Activated CD4-positive, CD25-positive, alpha-beta regulatory T cell treated with anti-CD3 and anti-CD28 coated beads, Interleukin-2, amount 50 U/mL, for 24 hours (primary cell): ENCODE data around the gene RAX.
"Not testable (repeated sequence)": the region's sequence is repeated elsewhere in the genome, so short reads cannot be mapped to it uniquely, and the experiment has no call there.

Experiments
- ATAC-seq, 2 donors: fragments of 150-1000 bp; cut with Tn5 transposase; one replicate each; pipeline ENCODE4 v1.10.0; 2021; ENCODE audit warnings: mild to moderate bottlenecking in 1 of 2, moderate library complexity in 1 of 2

Gene RAX

GRCh38 chr18:59272221-59272888 is 899 bp downstream of the RAX start:
- ATAC-seq: no peak

- ATAC-seq: no peak
Observed at GRCh38 chr18:59271606-59272220, 1.5 kb downstream of the RAX start.

GRCh38 chr18:59270689-59271257 is 2.5 kb downstream of the RAX start:
- ATAC-seq: no peak

- no peak for ATAC-seq
Observed at GRCh38 chr18:59269563-59270119, 3.6 kb downstream of the RAX start.

GRCh38 chr18:59268721-59269562 is 4.3 kb downstream of the RAX start:
- ATAC-seq: peak; percentile 47 to 52

- ATAC-seq: no peak
Observed at GRCh38 chr18:59268127-59268720, 5.0 kb downstream of the RAX start.

GRCh38 chr18:59267503-59268126 is 5.6 kb downstream of the RAX start:
- no peak for ATAC-seq

- no peak for ATAC-seq
Observed at GRCh38 chr18:59266886-59267502, 6.3 kb downstream of the RAX start.

GRCh38 chr18:59266459-59266858 is 6.8 kb downstream of the RAX start:
- no peak for ATAC-seq

- ATAC-seq: no peak
Observed at GRCh38 chr18:59265974-59266369, 7.3 kb downstream of the RAX start.

GRCh38 chr18:59265246-59265973 is 7.8 kb downstream of the RAX start:
- peak in 1 of 2 donors; percentile 40 for ATAC-seq

- no peak for ATAC-seq
Observed at GRCh38 chr18:59264651-59265245, 8.5 kb downstream of the RAX start.

GRCh38 chr18:59264121-59264571 is 9.1 kb downstream of the RAX start:
- no peak for ATAC-seq

- no peak for ATAC-seq
Observed at GRCh38 chr18:59263661-59264060, 9.6 kb downstream of the RAX start.

- ATAC-seq: not testable (repeated sequence)
Observed at GRCh38 chr18:59262243-59262642, 11.0 kb downstream of the RAX start.

GRCh38 chr18:59261842-59262241 is 11.4 kb downstream of the RAX start:
- ATAC-seq: not testable (repeated sequence)

- ATAC-seq: not testable (repeated sequence)
Observed at GRCh38 chr18:59255491-59255890, 17.8 kb downstream of the RAX start.

GRCh38 chr18:59249199-59249774 is 24.0 kb downstream of the RAX start:
- ATAC-seq: no peak

- ATAC-seq: no peak
Observed at GRCh38 chr18:59246796-59247195, 26.5 kb downstream of the RAX start.

GRCh38 chr18:59242906-59243305 is 30.3 kb downstream of the RAX start:
- ATAC-seq: no peak
